K562 (cell line): Measurements from ENCODE around the gene ARHGAP35. TPM values are rescaled to one million over a fixed set of nuclear protein-coding genes. Genes with fewer than 3 reads are reported as not detected.
A peak's percentile ranks its signal among the peaks of the same experiment; 100 is the strongest.

ENCODE experiments used
- ATAC-seq: fragments of 200-7000 bp; cut with Tn5 transposase; 3 replicates; pipeline ENCODE4 v1.9.1; 2020; ENCODE audit warnings: moderate library complexity
- BruUV-seq: library from RNA; stranded (reverse); fragments of 400-500 nt; replicated peaks from 2 replicates; lab custom pipeline; 2021; lab: Mats Ljungman, UMichigan
- CTCF ChIA-PET: fragments of 300-600 bp; formaldehyde crosslinking; extraction: SDS; loops from one replicate; lab custom pipeline; 2021; ENCODE audit warnings: low intra/inter-chr PET ratio; lab: Yijun Ruan, JAX
- POLR2A ChIA-PET: fragments of 300-600, 350-650 bp; sonication (Branson Sonifier 250); formaldehyde crosslinking; extraction: SDS; loops from one replicate; lab custom pipeline; 2021; ENCODE audit warnings: antibody characterized with exemption, inconsistent platforms; lab: Yijun Ruan, JAX
- DNase-seq, 4 experiments: peaks; one replicate each; pipeline versions ENCODE4 v3.0.0 to v3.0.0-alpha.2; 2011 to 2018; ENCODE audit warnings: low spot score in 3 of 4, mixed read lengths in 3 of 4; ENCODE audit errors: extremely low read depth in 1 of 4
- FAIRE-seq: peaks from 2 replicates; lab custom pipeline; 2011; peaks lifted over from hg19 to GRCh38; lab: Jason Lieb, UNC
- H2AFZ ChIP-seq: 2 replicates; pipeline ENCODE4 v1.6.0; 2011; ENCODE audit warnings: low read depth, low read length, control low read depth, inconsistent platforms
- H3K27ac ChIP-seq: fragments of 200-600 bp; 3 replicates; pipeline ENCODE4 v1.8.0; 2011; ENCODE audit warnings: low read depth, mild to moderate bottlenecking, control low read depth, inconsistent platforms, low read length, moderate library complexity, mixed read lengths; ENCODE audit errors: extremely low read depth
- H3K27me3 ChIP-seq, 2 experiments: fragments of 300-600 bp in 1 of 2; 2 replicates in 1 of 2; 3 replicates in 1 of 2; pipeline versions ENCODE4 v1.6.0 to v1.8.0; 2011; ENCODE audit warnings: inconsistent platforms in 2 of 2, low read length in 2 of 2, mild to moderate bottlenecking in 1 of 2, mixed read lengths in 1 of 2, moderate library complexity in 1 of 2; ENCODE audit not compliant: control insufficient read depth in 2 of 2, insufficient read depth in 2 of 2
- H3K36me3 ChIP-seq: fragments of 300-600 bp; 3 replicates; pipeline ENCODE4 v1.8.0; 2011; ENCODE audit warnings: mild to moderate bottlenecking, low read length, inconsistent platforms; ENCODE audit not compliant: control insufficient read depth, insufficient read depth
- H3K4me1 ChIP-seq, 2 experiments: fragments of 200-600 bp in 1 of 2; replicated peaks in 1 of 2; 2 replicates in 1 of 2; 3 replicates in 1 of 2; pipeline versions ENCODE4 v1.5.1 to v1.8.0; 2011; ENCODE audit warnings: inconsistent platforms in 2 of 2, low read length in 2 of 2, mild to moderate bottlenecking in 1 of 2, mixed read lengths in 1 of 2, moderate library complexity in 1 of 2; ENCODE audit not compliant: control insufficient read depth in 2 of 2, insufficient read depth in 2 of 2
- H3K4me2 ChIP-seq: 2 replicates; pipeline ENCODE4 v1.6.1; 2011; ENCODE audit warnings: low read length, control low read depth, inconsistent platforms, mixed read lengths; ENCODE audit not compliant: insufficient read depth
- H3K4me3 ChIP-seq: fragments of 200-600 bp; sonication (generic), shearing (Covaris generic); 2 replicates; pipeline ENCODE4 v1.5.1; 2016; ENCODE audit warnings: control low read depth, inconsistent platforms
- H3K79me2 ChIP-seq: fragments of 200-600 bp; 3 replicates; pipeline ENCODE4 v1.8.0; 2011; ENCODE audit warnings: low read length, inconsistent platforms; ENCODE audit not compliant: control insufficient read depth, insufficient read depth
- H3K9ac ChIP-seq, 2 experiments: 2 replicates each; pipeline versions ENCODE4 v1.6.0 to v1.6.1; 2011; ENCODE audit warnings: low read depth in 2 of 2, low read length in 2 of 2, control low read depth in 1 of 2, inconsistent platforms in 1 of 2, mild to moderate bottlenecking in 1 of 2, mixed read lengths in 1 of 2; ENCODE audit not compliant: insufficient read depth in 1 of 2
- H3K9me1 ChIP-seq: one replicate; pipeline ENCODE4 v1.6.0; 2011; ENCODE audit warnings: inconsistent platforms, mild to moderate bottlenecking, low read length, moderate library complexity; ENCODE audit not compliant: control insufficient read depth, insufficient read depth
- H3K9me3 ChIP-seq: replicated peaks from 2 replicates; pipeline ENCODE4 v1.5.1; 2011; ENCODE audit warnings: low read depth, low read length, inconsistent platforms; ENCODE audit not compliant: control insufficient read depth, insufficient read depth
- H4K20me1 ChIP-seq: replicated peaks from 2 replicates; pipeline ENCODE4 v1.6.1; 2011; ENCODE audit warnings: low read length, inconsistent platforms, mixed read lengths; ENCODE audit not compliant: control insufficient read depth, insufficient read depth
- C11orf30 ChIP-seq: fragments of 450-650 bp; IDR thresholded peaks from 2 replicates; pipeline ENCODE4 v1.6.1; 2016; ENCODE audit warnings: low read depth, mild to moderate bottlenecking
- CBX1 ChIP-seq: sonication (generic); IDR thresholded peaks from 2 replicates; pipeline ENCODE4 v1.6.1; 2016; ENCODE audit warnings: antibody characterized with exemption, low read depth, mild to moderate bottlenecking
- CREB1 ChIP-seq, 2 experiments: sonication (generic) in 1 of 2; formaldehyde crosslinking in 1 of 2; IDR thresholded peaks; 2 replicates each; pipeline versions ENCODE4 v1.6.1 to v1.8.0; 2012 to 2022; ENCODE audit warnings: inconsistent platforms in 1 of 2, mild to moderate bottlenecking in 1 of 2, missing genetic modification reagents in 1 of 2, moderate library complexity in 1 of 2
- DACH1 ChIP-seq: fragments of 450-650 bp; IDR thresholded peaks from 2 replicates; pipeline ENCODE4 v1.6.1; 2018; ENCODE audit not compliant: partially characterized antibody
- EGR1 ChIP-seq: fragments of 450-650 bp; conservative IDR thresholded peaks from 2 replicates; pipeline ENCODE4 v1.6.1; 2017; ENCODE audit warnings: mild to moderate bottlenecking
- HNRNPH1 ChIP-seq: fragments of 200-400 bp; formaldehyde crosslinking; optimal IDR thresholded peaks from 2 replicates; pipeline ENCODE3; 2017; ENCODE audit warnings: low read depth, mild to moderate bottlenecking, low read length, moderate library complexity
- JUN ChIP-seq, 2 experiments: sonication (generic) in 1 of 2; formaldehyde crosslinking in 1 of 2; IDR thresholded peaks; 2 replicates each; pipeline versions ENCODE4 v1.6.1 to v1.8.0; 2012 to 2022; ENCODE audit warnings: borderline replicate concordance in 2 of 2, mild to moderate bottlenecking in 2 of 2, improper control_type of control experiment in 1 of 2, low read depth in 1 of 2, low read length in 1 of 2, missing genetic modification reagents in 1 of 2
- MED1 ChIP-seq: sonication (generic); formaldehyde crosslinking; IDR thresholded peaks from 2 replicates; pipeline ENCODE4 v1.8.1; 2023; ENCODE audit warnings: missing genetic modification reagents, borderline replicate concordance
- NR0B1 ChIP-seq: fragments of 450-650 bp; IDR thresholded peaks from one replicate; pipeline ENCODE4 v1.6.1; 2018; ENCODE audit warnings: mild to moderate bottlenecking, moderate library complexity; ENCODE audit not compliant: partially characterized antibody
- NR1H2 ChIP-seq: sonication (generic); formaldehyde crosslinking; IDR thresholded peaks from 2 replicates; pipeline ENCODE4 v1.4.0; 2020; ENCODE audit warnings: mild to moderate bottlenecking, missing genetic modification reagents
- TAF9B ChIP-seq: fragments of 450-650 bp; IDR thresholded peaks from 2 replicates; pipeline ENCODE4 v1.6.1; 2018; ENCODE audit warnings: mild to moderate bottlenecking; ENCODE audit not compliant: partially characterized antibody
- ZBTB2 ChIP-seq: fragments of 450-650 bp; IDR thresholded peaks from 2 replicates; pipeline ENCODE4 v1.6.1; 2016; ENCODE audit warnings: antibody characterized with exemption
- ZNF124 ChIP-seq: sonication (generic); formaldehyde crosslinking; IDR thresholded peaks from 2 replicates; pipeline ENCODE4 v1.8.1; 2022; ENCODE audit warnings: missing genetic modification reagents
- ZNF253 ChIP-seq: fragments of 250-450 bp; sonication (Bioruptor Pico); conservative IDR thresholded peaks from 2 replicates; pipeline ENCODE4 v1.6.1; 2021; ENCODE audit warnings: mild to moderate bottlenecking
- ZNF512 ChIP-seq: IDR thresholded peaks from 2 replicates; pipeline ENCODE4 v1.6.1; 2016; ENCODE audit warnings: missing genetic modification characterization, missing compliant biosample characterization
- ZNF717 ChIP-seq: fragments of 250-450 bp; sonication (Bioruptor Pico); IDR thresholded peaks from 2 replicates; pipeline ENCODE4 v1.5.0; 2021
- WGBS: fragments of 100-300 bp; shearing (Covaris generic); methylation state at CpG from one replicate; pipeline ENCODE4 v1.1.6; 2016; ENCODE audit warnings: low coverage, mixed read lengths; ENCODE audit not compliant: insufficient coverage; ENCODE audit errors: missing lambda C conversion rate; 5-methylcytosine and 5-hydroxymethylcytosine counted together
- in situ Hi-C: fragments of 300-500 bp; cut with MboI; formaldehyde crosslinking; loops from 4 replicates; pipeline ENCODE4 v1.15.0; 2018; ENCODE audit warnings: inconsistent platforms, mixed read lengths
- intact Hi-C: fragments of 100-400 bp; cut with micrococcal nuclease; formaldehyde crosslinking; loops from 2 replicates; pipeline ENCODE4 v1.14.2; 2022
- polyA plus RNA-seq, 8 experiments: library from polyadenylated mRNA; depleted of rRNA in 4 of 8; stranded (reverse) in 5 of 8; unstranded in 3 of 8; fragments of >200 nt; fragmentation: Nextera tagmentation in 2 of 8; fragmentation: Illumina TruSeq in 1 of 8; extraction: Ambion mirVana in 2 of 8; extraction: Trizol in 1 of 8; gene quantifications; 2 replicates each; pipeline versions ENCODE4 v1.2.1 to v1.2.3, GENCODE V29; 2011 to 2014; ENCODE audit warnings: inconsistent platforms in 1 of 8, missing spikeins in 1 of 8
- total RNA-seq, 7 experiments: library from RNA; depleted of rRNA in 6 of 7; stranded (reverse); fragments of >200 nt in 6 of 7; fragmentation: Illumina TruSeq in 2 of 7; extraction: Trizol in 2 of 7; gene quantifications; 2 replicates each; pipeline versions ENCODE4 v1.2.1 to v1.2.3, GENCODE V29; 2011 to 2021; ENCODE audit warnings: low replicate concordance in 1 of 7

ARHGAP35 gene
- total and polyA plus RNA-seq, 9 of the 15 experiments (the other 6 are each of a cell fraction or from before 2014, with no cell fraction given): 0.27 to 26.4 (median 10.2) TPM

- H3K27me3 ChIP-seq: no peaks in the 10 kb centered on the region
- intact Hi-C loops: loop anchor here (5.0 to 10.0 kb wide), 3 partner anchors 64 to 382 kb away; partner anchors contain the start of gene ZC3H4
- CTCF ChIA-PET: no interaction called here
- peak in 3 of 4 experiments; percentile 20 to 70 (median 54) for DNase-seq
- BruUV-seq: no TSS peak
- no peaks in the 10 kb centered on the region for H3K9me1 ChIP-seq
- POLR2A ChIA-PET: interaction anchor here (1.3 to 2.9 kb wide), 5 partner anchors 18 to 94 kb away, joined by 3 to 11 read pairs (median 4); no protein-coding TSS in a partner anchor
- H2AFZ ChIP-seq: no peak overlapping the region
- peak overlapping the region; percentile 82 for H3K4me2 ChIP-seq
- ATAC-seq: peak; percentile 14
- WGBS: 3% methylated on average over 4 of the region's 4 CpGs
- peaks cover 34% of the 10 kb centered on the region for H4K20me1 ChIP-seq
- peaks cover 11% of the 10 kb centered on the region; the same call in 2 of the 3 replicates for H3K36me3 ChIP-seq
- peak overlapping the region; percentile 73 for H3K4me3 ChIP-seq
- peaks cover 77% of the 10 kb centered on the region for H3K79me2 ChIP-seq
- peak overlapping the region; percentile 99 for H3K27ac ChIP-seq
- peak overlapping the region; percentile 63 to 64; a peak in 3 of 4 replicates for H3K9ac ChIP-seq
- in situ Hi-C loops: no loop called here
- H3K4me1 ChIP-seq: peaks cover 28 to 39% of the 10 kb centered on the region in 2 experiments; a peak in 4 of 5 replicates
- no peaks in the 10 kb centered on the region for H3K9me3 ChIP-seq
- peak; percentile 79 for FAIRE-seq
- TF ChIP-seq EGR1 (no peak), ZNF717 (CRISPR knock-in tag) (no peak), ZNF253 (no peak), MED1 (CRISPR knock-in tag) (no peak), C11orf30 (no peak), CBX1 (no peak), CREB1 (IDR thresholded peaks at IDR 0.05) (no peak), CREB1 (CRISPR knock-in tag; IDR thresholded peaks at IDR 0.05) (no peak), NR1H2 (CRISPR knock-in tag) (no peak), NR0B1 (no peak), JUN (IDR thresholded peaks at IDR 0.05; ENCODE audit: borderline replicate concordance, low read depth, low read length) (no peak), JUN (CRISPR knock-in tag; IDR thresholded peaks at IDR 0.05; ENCODE audit: borderline replicate concordance) (no peak), HNRNPH1 (no peak), ZNF512 (tag) (no peak), ZNF124 (no peak), TAF9B (no peak), DACH1 (no peak), ZBTB2 (peak; percentile 54; the same call in 1 of the 2 replicates)
These were observed 2.3 kb downstream of the ARHGAP35 start for GRCh38 chr19:46862974-46863632.
